ENCODE measurements around the gene ADGRF4.
A peak's percentile ranks its signal among the peaks of the same experiment; 100 is the strongest.
"Not testable (repeated sequence)": the region's sequence is repeated elsewhere in the genome, so short reads cannot be mapped to it uniquely, and the experiment has no call there.

Gene ADGRF4

DNA sequence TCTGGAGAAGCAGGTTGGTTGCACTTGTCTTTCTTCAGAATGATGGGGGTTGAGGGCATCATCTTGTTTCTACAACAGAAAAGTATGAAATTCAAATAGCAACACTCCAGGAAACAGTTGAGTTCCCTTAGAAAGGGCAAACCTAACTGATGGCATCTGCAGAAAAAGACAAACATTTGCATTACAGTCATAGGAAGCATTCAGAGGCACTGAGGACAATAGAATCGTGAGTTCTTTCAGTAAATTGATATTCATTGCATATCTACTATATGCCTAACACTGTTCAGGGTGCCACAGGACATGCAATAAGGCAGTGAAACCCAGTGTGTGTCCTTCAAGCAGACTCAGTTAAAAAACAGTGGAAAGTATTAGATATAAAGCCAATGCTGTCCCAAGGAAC, 42.3 kb downstream of the ADGRF4 start:
- DNase-seq (no peak), ATAC-seq (no peak)
- no peak overlapping the region for H3K27ac Mint-ChIP-seq
- H3K9me3 Mint-ChIP-seq, result peaks cover 0 to 4% of the 10 kb centered on the region in 2 donors
- H3K4me3 Mint-ChIP-seq, result no peak overlapping the region
- H3K4me1 Mint-ChIP-seq, result peaks cover 17% of the 10 kb centered on the region
- no peaks in the 10 kb centered on the region for H3K27me3 Mint-ChIP-seq

DNA sequence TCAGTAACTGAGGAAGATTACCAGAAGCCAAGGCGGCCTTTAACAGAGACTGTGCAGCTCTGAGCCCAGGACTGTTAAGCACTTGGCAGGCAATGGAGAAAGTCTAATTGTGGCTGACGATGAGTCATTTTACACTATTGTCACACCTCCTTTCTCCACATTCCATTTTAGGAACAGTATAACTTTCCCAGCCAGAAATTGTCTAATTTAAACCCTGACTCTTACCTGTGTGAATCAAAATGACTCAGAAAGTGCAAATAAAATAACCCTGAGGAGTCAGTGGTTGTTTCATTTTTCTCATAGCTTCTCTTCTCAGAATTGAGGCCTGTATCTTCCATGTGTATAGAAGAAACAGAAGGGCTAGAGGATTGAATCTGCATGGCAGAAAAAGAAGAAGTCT, 43.4 kb downstream of the ADGRF4 start:
- DNase-seq (no peak), ATAC-seq (peak; percentile 93)
- H3K4me1 Mint-ChIP-seq, result peaks cover 17% of the 10 kb centered on the region
- H3K27ac Mint-ChIP-seq, result no peak overlapping the region
- H3K4me3 Mint-ChIP-seq, result peak overlapping the region in 1 of 2 donors; percentile 36
- H3K9me3 Mint-ChIP-seq, result peaks cover 0 to 4% of the 10 kb centered on the region in 2 donors
- H3K27me3 Mint-ChIP-seq, result no peaks in the 10 kb centered on the region

DNA sequence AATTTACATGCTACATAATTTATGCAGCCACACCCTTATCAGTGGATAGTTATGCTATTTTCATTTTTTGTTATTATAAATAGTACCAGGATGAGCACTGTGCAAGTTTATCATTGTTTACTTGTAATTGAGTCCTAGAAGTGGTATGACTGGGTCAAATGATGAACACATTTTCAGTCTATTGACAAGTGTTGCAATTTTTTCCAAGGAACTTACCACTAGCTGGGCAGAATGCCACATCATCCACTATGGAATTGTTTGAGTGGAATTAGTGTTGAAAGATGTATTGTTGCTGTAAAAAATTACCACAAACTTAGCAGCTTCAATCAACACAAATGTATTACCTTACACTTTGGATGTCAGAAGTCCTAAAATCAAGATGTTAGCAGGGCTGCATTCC, 45.4 kb downstream of the ADGRF4 start:
- no peaks in the 10 kb centered on the region for H3K27me3 Mint-ChIP-seq
- H3K4me1 Mint-ChIP-seq, result peaks cover 17% of the 10 kb centered on the region
- DNase-seq (no peak), ATAC-seq (no peak)
- no peak overlapping the region for H3K27ac Mint-ChIP-seq
- peaks cover 0 to 4% of the 10 kb centered on the region in 2 donors for H3K9me3 Mint-ChIP-seq
- H3K4me3 Mint-ChIP-seq, result no peak overlapping the region

DNA sequence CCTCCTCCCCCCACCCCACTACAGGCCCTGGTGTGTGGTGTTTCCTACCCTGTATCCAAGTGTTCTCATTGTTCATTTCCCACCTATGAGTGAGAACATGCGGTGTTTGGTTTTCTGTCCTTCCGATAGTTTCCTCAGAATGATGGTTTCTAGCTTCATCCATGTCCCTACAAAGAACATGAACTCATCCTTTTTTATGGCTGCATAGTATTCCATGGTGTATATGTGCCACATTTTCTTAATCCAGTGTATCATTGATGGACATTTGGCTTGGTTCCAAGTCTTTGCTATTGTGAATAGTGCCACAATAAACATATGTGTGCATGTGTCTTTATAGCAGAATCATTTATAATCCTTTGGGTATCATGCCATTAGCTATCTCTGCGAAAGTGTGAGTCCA, 46.9 kb downstream of the ADGRF4 start:
- not testable (repeated sequence) for H3K27me3 Mint-ChIP-seq, H3K27ac Mint-ChIP-seq, DNase-seq, ATAC-seq, H3K9me3 Mint-ChIP-seq, H3K4me3 Mint-ChIP-seq
- H3K4me1 Mint-ChIP-seq, result peaks cover 23% of the 10 kb centered on the region

DNA sequence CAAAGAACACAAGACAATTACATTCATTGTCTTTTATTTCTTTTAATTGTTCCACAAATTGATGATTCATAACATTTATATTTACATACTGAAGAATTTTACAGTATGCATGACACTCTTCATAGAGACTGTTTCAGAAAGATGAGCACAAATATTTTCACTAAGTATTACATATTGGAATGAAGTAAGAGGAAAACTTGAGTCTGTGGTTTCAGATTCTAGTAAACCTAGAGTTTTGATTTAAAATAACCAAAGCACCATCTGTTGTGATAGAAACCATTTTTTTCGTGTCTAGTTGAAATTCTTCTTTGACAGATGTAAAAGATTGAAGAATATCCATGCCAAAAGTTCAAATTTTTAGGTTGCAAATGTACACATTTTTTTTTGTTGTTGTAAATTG, 51.4 kb downstream of the ADGRF4 start:
- no peaks in the 10 kb centered on the region for H3K9me3 Mint-ChIP-seq
- DNase-seq, result no peak
- no peak overlapping the region for H3K27ac Mint-ChIP-seq
- peaks cover 20% of the 10 kb centered on the region for H3K27me3 Mint-ChIP-seq
- ATAC-seq, result no peak
- H3K4me3 Mint-ChIP-seq, result no peak overlapping the region
- peaks cover 12% of the 10 kb centered on the region for H3K4me1 Mint-ChIP-seq

DNA sequence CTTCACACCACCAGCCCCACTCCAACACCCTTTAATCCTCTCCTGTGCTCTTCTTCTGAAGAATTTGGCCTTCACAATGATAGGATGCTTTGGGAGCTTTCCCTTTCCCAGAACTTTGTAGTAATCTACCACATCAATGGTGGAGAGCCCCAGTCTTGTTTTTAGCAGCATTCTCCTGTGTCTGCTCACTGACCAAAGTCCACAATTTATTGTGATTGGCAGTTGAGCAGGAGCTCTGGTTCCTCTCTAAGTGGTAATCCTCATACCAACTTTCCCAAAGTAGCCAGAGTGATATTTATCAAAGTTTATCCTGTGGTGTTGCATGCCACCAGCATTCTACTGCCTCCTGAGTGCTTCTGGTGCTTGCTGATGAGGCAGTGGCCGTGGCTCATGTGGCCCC, 54.4 kb downstream of the ADGRF4 start:
- Mint-ChIP-seq H3K9me3 (peaks cover 5 to 7% of the 10 kb centered on the region in 2 donors), H3K27me3 (peaks cover 27% of the 10 kb centered on the region)
- ATAC-seq, result no peak

DNA sequence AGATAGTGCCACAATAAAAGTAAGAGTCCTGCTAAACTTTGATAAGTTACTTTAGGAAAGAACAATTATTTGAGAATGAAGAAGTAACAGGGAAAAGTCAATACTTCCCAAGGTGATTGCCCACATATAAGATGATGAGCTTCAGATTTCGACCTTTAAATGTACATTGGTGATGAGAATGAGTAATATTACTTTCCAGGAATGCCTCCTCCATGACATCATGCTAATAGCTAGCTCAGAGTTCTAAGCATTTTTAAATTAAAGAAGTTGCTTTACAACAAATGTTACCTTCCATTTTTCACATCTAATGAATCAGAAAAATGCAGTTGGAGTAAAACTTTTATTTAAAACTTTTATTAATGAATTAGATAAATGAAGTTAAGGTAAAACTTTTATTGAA, 61.0 kb downstream of the ADGRF4 start:
- Mint-ChIP-seq H3K27me3 (peaks cover 17% of the 10 kb centered on the region), H3K4me3 (no peak overlapping the region), H3K27ac (no peak overlapping the region), H3K4me1 (no peaks in the 10 kb centered on the region), H3K9me3 (peaks cover 5 to 7% of the 10 kb centered on the region in 2 donors)
- DNase-seq, result no peak
- ATAC-seq, result no peak

More for the DNA sequence above, 54.4 kb downstream of the ADGRF4 start:
- peaks cover 12% of the 10 kb centered on the region for H3K4me1 Mint-ChIP-seq
- DNase-seq, result no peak
- H3K4me3 Mint-ChIP-seq, result no peak overlapping the region
- no peak overlapping the region for H3K27ac Mint-ChIP-seq

DNA sequence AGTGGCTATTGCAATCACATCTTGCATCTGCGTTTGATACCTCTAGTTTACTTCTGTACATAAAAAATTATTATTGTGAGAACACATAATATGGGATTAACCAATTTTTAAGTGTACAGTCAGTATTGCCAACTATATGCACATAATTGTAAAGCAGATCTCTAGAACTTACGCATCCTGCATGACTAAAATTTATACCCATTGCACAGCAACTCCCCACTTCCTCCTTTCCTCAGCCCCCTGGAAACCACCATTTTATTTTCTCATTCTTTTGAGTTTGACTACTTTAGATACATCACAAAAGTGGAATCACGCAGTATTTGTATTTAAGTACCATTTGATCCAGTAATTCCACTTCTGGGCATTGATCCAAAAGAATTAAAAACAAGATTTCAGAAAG, 64.1 kb downstream of the ADGRF4 start:
- Mint-ChIP-seq H3K27ac (no peak overlapping the region), H3K4me3 (no peak overlapping the region)

DNA sequence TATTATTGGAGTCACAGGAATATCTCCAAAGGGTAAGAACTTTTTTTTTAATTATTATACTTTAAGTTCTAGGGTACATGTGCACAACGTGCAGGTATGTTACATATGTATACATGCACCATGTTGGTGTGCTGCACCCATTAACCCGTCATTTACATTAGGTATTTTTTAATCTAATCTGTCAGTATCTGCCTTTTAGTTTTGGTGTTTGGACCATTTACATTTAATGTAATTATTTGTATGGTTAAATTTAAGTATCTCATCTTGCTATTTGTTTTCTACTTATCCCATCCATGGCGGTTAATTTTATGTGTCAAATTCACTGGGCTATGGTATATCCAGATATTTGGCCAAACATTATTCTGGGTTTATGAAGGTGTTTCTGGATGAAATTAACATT, 68.1 kb downstream of the ADGRF4 start:
- Mint-ChIP-seq H3K4me3 (no peak overlapping the region), H3K9me3 (no peaks in the 10 kb centered on the region), H3K27ac (no peak overlapping the region), H3K27me3 (peaks cover 30% of the 10 kb centered on the region), H3K4me1 (no peaks in the 10 kb centered on the region)
- DNase-seq, result no peak
- no peak for ATAC-seq

More for the DNA sequence above, 64.1 kb downstream of the ADGRF4 start:
- H3K4me1 Mint-ChIP-seq, result no peaks in the 10 kb centered on the region
- no peaks in the 10 kb centered on the region for H3K9me3 Mint-ChIP-seq
- DNase-seq, result no peak
- peaks cover 15% of the 10 kb centered on the region for H3K27me3 Mint-ChIP-seq
- ATAC-seq, result no peak

DNA sequence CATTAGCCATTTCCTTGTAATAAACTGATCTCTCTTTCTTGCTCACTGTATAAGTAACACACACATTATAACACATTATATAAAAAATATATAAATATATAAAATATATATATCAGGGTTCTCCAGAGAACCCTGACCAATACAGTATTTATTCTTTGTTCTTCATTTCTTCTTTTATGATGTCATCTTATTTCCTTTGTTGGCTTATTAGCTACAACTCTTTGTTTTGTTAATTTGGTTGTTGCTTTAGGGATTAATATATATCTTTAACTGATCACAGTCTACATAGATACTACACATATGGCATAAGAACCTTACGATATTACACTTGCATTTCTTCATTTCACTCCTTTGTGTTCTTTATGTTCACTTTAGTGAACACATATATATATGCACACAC, 68.7 kb downstream of the ADGRF4 start:
- no peak overlapping the region for H3K27ac Mint-ChIP-seq
- H3K9me3 Mint-ChIP-seq, result no peaks in the 10 kb centered on the region
- DNase-seq (no peak), ATAC-seq (no peak)
- H3K27me3 Mint-ChIP-seq, result peaks cover 30% of the 10 kb centered on the region
- H3K4me3 Mint-ChIP-seq, result no peak overlapping the region
- H3K4me1 Mint-ChIP-seq, result no peaks in the 10 kb centered on the region

DNA sequence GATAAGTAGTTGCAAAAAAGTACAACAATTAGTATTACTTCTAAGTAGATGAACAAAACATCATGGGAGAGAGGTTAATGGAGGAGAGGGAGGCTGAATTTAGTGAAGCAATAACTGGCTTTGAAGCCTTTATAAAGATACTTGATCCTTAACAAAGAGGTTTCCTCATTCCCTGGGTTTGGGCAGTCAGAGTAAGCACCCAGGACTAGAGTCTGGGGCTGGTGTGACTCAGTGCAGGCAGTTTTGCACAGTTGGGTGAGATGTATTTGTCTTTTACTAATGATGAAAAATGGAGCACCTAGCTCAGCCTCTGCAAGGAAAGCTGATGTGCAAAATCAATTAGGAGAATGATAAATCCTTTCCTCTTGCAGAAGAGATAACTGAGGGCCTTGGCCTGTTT, 71.6 kb downstream of the ADGRF4 start:
- Mint-ChIP-seq H3K4me3 (no peak overlapping the region), H3K27ac (no peak overlapping the region), H3K9me3 (no peaks in the 10 kb centered on the region), H3K27me3 (peaks cover 16% of the 10 kb centered on the region), H3K4me1 (no peaks in the 10 kb centered on the region)
- DNase-seq (no peak), ATAC-seq (no peak)
